PFSK-1 (cell line): ENCODE results near the gene TXNRD3.

Experiments used
- FOXP2 ChIP-seq: optimal IDR thresholded peaks from 2 replicates; pipeline ENCODE3; 2011; ENCODE audit warnings: borderline replicate concordance, control low read depth, inconsistent platforms; ENCODE audit not compliant: insufficient read depth; ENCODE audit errors: extremely low read length, extremely low read depth
- POLR2AphosphoS5 ChIP-seq: IDR thresholded peaks from 2 replicates; pipeline ENCODE4 v1.6.1; 2012; ENCODE audit warnings: low read depth, mild to moderate bottlenecking, control low read depth, low read length, moderate library complexity
- REST ChIP-seq, 2 experiments: IDR thresholded peaks; 2 replicates each; pipeline versions ENCODE4 v1.6.1 to v1.8.0; 2011 to 2012; ENCODE audit warnings: low read depth in 2 of 2, low read length in 2 of 2, control low read depth in 1 of 2, inconsistent platforms in 1 of 2, mild to moderate bottlenecking in 1 of 2, moderate library complexity in 1 of 2; ENCODE audit not compliant: insufficient read depth in 1 of 2
- SIN3A ChIP-seq: IDR thresholded peaks from 2 replicates; pipeline ENCODE4 v1.6.1; 2012; ENCODE audit warnings: mild to moderate bottlenecking, low read length, moderate library complexity, borderline replicate concordance; ENCODE audit not compliant: insufficient read depth
- TAF1 ChIP-seq: IDR thresholded peaks from 2 replicates; pipeline ENCODE4 v1.6.1; 2012; ENCODE audit warnings: low read length, control low read depth, borderline replicate concordance; ENCODE audit not compliant: insufficient read depth

DNA sequence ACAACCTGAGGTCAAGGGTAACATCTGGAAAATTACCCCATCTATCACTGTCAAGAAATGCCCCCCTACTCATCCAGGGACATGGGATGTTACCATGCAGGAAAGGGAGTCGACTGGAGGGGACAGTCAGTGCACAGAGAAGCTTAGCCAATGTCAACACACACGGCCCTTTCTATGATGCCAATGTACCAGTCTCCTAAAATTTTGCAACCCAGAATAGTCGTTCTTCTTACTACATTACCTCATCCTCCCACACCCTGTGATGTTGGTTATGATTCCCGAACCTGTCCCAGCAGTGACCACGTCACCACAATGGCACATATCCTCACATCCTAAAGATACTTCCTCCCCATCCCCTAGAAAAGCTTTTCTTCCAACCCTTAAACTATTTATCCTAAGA is 20.1 kb downstream of the TXNRD3 start:
- no peak for TF ChIP-seq SIN3A
- TF ChIP-seq POLR2AphosphoS5 = no peak
- TF ChIP-seq TAF1 = no peak
- no peak for TF ChIP-seq REST (IDR thresholded peaks at IDR 0.05; ENCODE audit: insufficient read depth in 1 of 2, low read depth in 2 of 2, low read length in 2 of 2)
- no peak for TF ChIP-seq FOXP2
